GM12878 (cell line): Measurements from ENCODE around the gene DCUN1D4. TPM values are rescaled to one million over a fixed set of nuclear protein-coding genes. Genes with fewer than 3 reads are reported as not detected.

Source experiments
- ATAC-seq: fragments of 200-7000 bp; cut with Tn5 transposase; 3 replicates; pipeline ENCODE4 v1.9.1; 2020; ENCODE audit warnings: mild to moderate bottlenecking, moderate library complexity
- BruUV-seq: library from RNA; stranded (reverse); fragments of 400-500 nt; replicated peaks from 2 replicates; lab custom pipeline; 2021; lab: Mats Ljungman, UMichigan
- CTCF ChIA-PET: fragments of 300-600 bp; sonication (Branson Sonifier 250); formaldehyde crosslinking; extraction: SDS; loops from one replicate; lab custom pipeline; 2021; ENCODE audit warnings: inconsistent platforms; lab: Yijun Ruan, JAX
- POLR2A ChIA-PET: fragments of 350-600 bp; formaldehyde crosslinking; extraction: SDS; loops from one replicate; lab custom pipeline; 2021; ENCODE audit warnings: inconsistent platforms; lab: Charles Lee
- RAD21 ChIA-PET: fragments of 300-600 bp; sonication (Branson Sonifier 250); formaldehyde crosslinking; loops from one replicate; lab custom pipeline; 2023; ENCODE audit warnings: antibody characterized with exemption; ENCODE audit not compliant: unreplicated experiment; lab: Charles Lee
- SMC1A ChIA-PET: fragments of 300-600 bp; sonication (Branson Sonifier 250); formaldehyde crosslinking; loops from one replicate; lab custom pipeline; 2023; ENCODE audit not compliant: unreplicated experiment, uncharacterized antibody; lab: Charles Lee
- DNase-seq: peaks from one replicate; pipeline ENCODE4 v3.0.0-alpha.2; 2011; ENCODE audit warnings: low read depth, low spot score
- FAIRE-seq: peaks from 3 replicates; lab custom pipeline; 2011; peaks lifted over from hg19 to GRCh38; lab: Jason Lieb, UNC
- H2AFZ ChIP-seq: 2 replicates; pipeline ENCODE4 v1.6.0; 2011; ENCODE audit warnings: low read depth, low read length, control low read depth; ENCODE audit not compliant: control insufficient read depth
- H3K27ac ChIP-seq: 2 replicates; pipeline ENCODE4 v1.5.1; 2011; ENCODE audit warnings: control low read depth; ENCODE audit not compliant: control insufficient read depth, insufficient read depth
- H3K27me3 ChIP-seq, 2 experiments: replicated peaks in 1 of 2; 2 replicates each; pipeline versions ENCODE4 v1.6.0 to v1.6.1; 2011; ENCODE audit warnings: low read length in 1 of 2; ENCODE audit not compliant: control insufficient read depth in 2 of 2, insufficient read depth in 2 of 2
- H3K36me3 ChIP-seq, 2 experiments: 2 replicates each; pipeline ENCODE4 v1.5.1; 2011; ENCODE audit warnings: low read length in 1 of 2; ENCODE audit not compliant: control insufficient read depth in 2 of 2, insufficient read depth in 2 of 2
- H3K4me1 ChIP-seq: 2 replicates; pipeline ENCODE4 v1.6.1; 2011; ENCODE audit warnings: mild to moderate bottlenecking, low read length, moderate library complexity, mixed read lengths; ENCODE audit not compliant: control insufficient read depth, insufficient read depth
- H3K4me2 ChIP-seq: 2 replicates; pipeline ENCODE4 v1.6.0; 2011; ENCODE audit warnings: control low read depth; ENCODE audit not compliant: control insufficient read depth, insufficient read depth
- H3K4me3 ChIP-seq: fragments of 200-600 bp; sonication (generic); 2 replicates; pipeline ENCODE4 v1.5.1; 2016
- H3K79me2 ChIP-seq: 2 replicates; pipeline ENCODE4 v1.6.0; 2011; ENCODE audit warnings: low read length; ENCODE audit not compliant: control insufficient read depth, insufficient read depth
- H3K9ac ChIP-seq: 2 replicates; pipeline ENCODE4 v1.8.0; 2011; ENCODE audit warnings: low read length, control low read depth, mixed read lengths; ENCODE audit not compliant: control insufficient read depth, insufficient read depth
- H3K9me3 ChIP-seq: replicated peaks from 3 replicates; pipeline ENCODE4 v1.5.1; 2011; ENCODE audit warnings: mild to moderate bottlenecking, low read length; ENCODE audit not compliant: control insufficient read depth, insufficient read depth
- H4K20me1 ChIP-seq: 2 replicates; pipeline ENCODE4 v1.6.0; 2011; ENCODE audit not compliant: control insufficient read depth, insufficient read depth
- BCL3 ChIP-seq: IDR thresholded peaks from 2 replicates; pipeline ENCODE4 v1.6.1; 2011; ENCODE audit warnings: borderline replicate concordance, low read depth, mild to moderate bottlenecking, moderate library complexity, low read length; ENCODE audit not compliant: insufficient read depth, poor library complexity, severe bottlenecking
- IKZF2 ChIP-seq, 2 experiments: fragments of 450-650 bp; IDR thresholded peaks; 2 replicates each; pipeline ENCODE4 v1.6.1; 2017; ENCODE audit warnings: mild to moderate bottlenecking in 2 of 2, moderate library complexity in 2 of 2
- IRF4 ChIP-seq: IDR thresholded peaks from 2 replicates; pipeline ENCODE4 v1.6.1; 2011; ENCODE audit warnings: low read depth, low read length
- KDM1A ChIP-seq: fragments of 200-600 bp; sonication (generic); IDR thresholded peaks from 2 replicates; pipeline ENCODE4 v1.6.1; 2016; ENCODE audit warnings: borderline replicate concordance
- KLF5 ChIP-seq: fragments of 450-650 bp; IDR thresholded peaks from 2 replicates; pipeline ENCODE4 v1.6.1; 2014; ENCODE audit warnings: mild to moderate bottlenecking; ENCODE audit not compliant: partially characterized antibody
- PKNOX1 ChIP-seq: fragments of 450-650 bp; IDR thresholded peaks from 2 replicates; pipeline ENCODE4 v1.6.1; 2016; ENCODE audit warnings: mild to moderate bottlenecking
- POU2F2 ChIP-seq: IDR thresholded peaks from 3 replicates; pipeline ENCODE4 v1.6.1; 2011; ENCODE audit warnings: low read depth, mild to moderate bottlenecking, low read length, borderline replicate concordance
- SP1 ChIP-seq: IDR thresholded peaks from one replicate; pipeline ENCODE4 v1.6.1; 2011; ENCODE audit warnings: low read depth, low read length
- USF2 ChIP-seq: IDR thresholded peaks from 2 replicates; pipeline ENCODE4 v1.6.1; 2011; ENCODE audit warnings: low read depth, low read length, improper control_type of control experiment, borderline replicate concordance
- ZNF24 ChIP-seq: fragments of 450-650 bp; IDR thresholded peaks from 2 replicates; pipeline ENCODE4 v1.6.1; 2017; ENCODE audit warnings: antibody characterized with exemption, mild to moderate bottlenecking
- WGBS: methylation state at CpG from one replicate; pipeline ENCODE4 v1.1.6; 2016; ENCODE audit warnings: low lambda C conversion rate; ENCODE audit not compliant: insufficient replicate concordance, insufficient coverage; ENCODE audit errors: missing lambda C conversion rate; 5-methylcytosine and 5-hydroxymethylcytosine counted together
- in situ Hi-C: fragments of 300-500 bp; cut with MboI; formaldehyde crosslinking; loops from 9 replicates; pipeline ENCODE4 v1.14.3; 2018; ENCODE audit warnings: mixed read lengths
- intact Hi-C: fragments of 100-400 bp; cut with micrococcal nuclease; formaldehyde crosslinking; loops from one replicate; pipeline ENCODE4 v1.14.2; 2022; ENCODE audit not compliant: unreplicated experiment
- polyA plus RNA-seq, 11 experiments: library from polyadenylated mRNA; depleted of rRNA in 4 of 11; unstranded in 6 of 11; stranded (reverse) in 5 of 11; fragments of >200 nt; fragmentation: Nextera tagmentation in 4 of 11; fragmentation: Illumina TruSeq in 1 of 11; extraction: Ambion mirVana in 4 of 11; extraction: Trizol in 1 of 11; gene quantifications; 1 replicate in 1 of 11; 2 replicates in 10 of 11; pipeline versions ENCODE4 v1.2.1 to v1.2.3, GENCODE V29; 2011 to 2016; ENCODE audit warnings: inconsistent platforms in 2 of 11, missing spikeins in 2 of 11, low read depth in 1 of 11
- total RNA-seq, 4 experiments: library from RNA; depleted of rRNA in 3 of 4; stranded (reverse); fragments of >200 nt in 3 of 4; fragmentation: Illumina TruSeq in 1 of 4; extraction: Trizol in 1 of 4; gene quantifications; 2 replicates each; pipeline versions ENCODE4 v1.2.1 to v1.2.3, GENCODE V29; 2013 to 2021

Gene DCUN1D4
- total and polyA plus RNA-seq, 10 of the 15 experiments (the other 5 are each of a cell fraction or from before 2014, with no cell fraction given): 7.1 to 62.6 (median 16.8) TPM

GRCh38 chr4:51849430-51849829, 6.5 kb downstream of the DCUN1D4 start:
- ChIA-PET CTCF (no interaction called here), RAD21 (no interaction called here), POLR2A (no interaction called here), SMC1A (interaction anchor here (0.7 kb wide), 1 partner anchor 20 kb away, joined by 3 read pairs; no protein-coding TSS in a partner anchor)
- Histone ChIP-seq H3K9ac (no peak overlapping the region), H3K27ac (no peak overlapping the region), H3K27me3 (no peaks in the 10 kb centered on the region), H2AFZ (no peak overlapping the region), H3K9me3 (no peaks in the 10 kb centered on the region), H4K20me1 (no peaks in the 10 kb centered on the region), H3K79me2 (peaks cover 42% of the 10 kb centered on the region), H3K4me2 (no peak overlapping the region), H3K36me3 (peaks cover 0 to 3% of the 10 kb centered on the region in 2 experiments; a peak in 2 of 4 replicates), H3K4me1 (no peaks in the 10 kb centered on the region; the same call in 1 of the 2 replicates), H3K4me3 (no peak overlapping the region)
- DNase-seq (no peak), ATAC-seq (no peak), FAIRE-seq (no peak)
- intact Hi-C loops: no loop called here
- 98% methylated on average over 5 of the region's 5 CpGs for WGBS
- in situ Hi-C loops: no loop called here
- no TSS peak for BruUV-seq
- TF ChIP-seq PKNOX1: no peak
- no peak for TF ChIP-seq USF2
- no peak for TF ChIP-seq ZNF24
- TF ChIP-seq BCL3: no peak
- no peak for TF ChIP-seq SP1
- TF ChIP-seq IRF4: no peak
- TF ChIP-seq POU2F2: no peak
- no peak for TF ChIP-seq IKZF2 (IDR thresholded peaks at IDR 0.05)
- no peak for TF ChIP-seq KDM1A
- no peak for TF ChIP-seq KLF5
